H1 (cell line): ENCODE results near the gene TFEC. TPM values are rescaled to one million over a fixed set of nuclear protein-coding genes. Genes with fewer than 3 reads are reported as not detected.
"Not testable (repeated sequence)": the region's sequence is repeated elsewhere in the genome, so short reads cannot be mapped to it uniquely, and the experiment has no call there.

ENCODE experiments used
- CTCF ChIA-PET: fragments of 300-600 bp; sonication (Branson Sonifier 250); formaldehyde crosslinking; loops from one replicate; lab custom pipeline; 2021; ENCODE audit not compliant: partially characterized antibody; lab: Charles Lee
- POLR2A ChIA-PET: fragments of 300-600 bp; sonication (Branson Sonifier 250); formaldehyde crosslinking; loops from one replicate; lab custom pipeline; 2021; ENCODE audit warnings: inconsistent platforms; ENCODE audit not compliant: partially characterized antibody; lab: Charles Lee
- DNase-seq, 2 experiments: peaks; one replicate each; pipeline versions ENCODE4 v3.0.0 to v3.0.0-alpha.2; 2010 to 2022; ENCODE audit warnings: low spot score in 2 of 2, low read depth in 1 of 2, mixed read lengths in 1 of 2
- FAIRE-seq: peaks from 2 replicates; lab custom pipeline; 2011; peaks lifted over from hg19 to GRCh38; lab: Jason Lieb, UNC
- H2AFZ ChIP-seq: 2 replicates; pipeline ENCODE4 v1.8.1; 2012; ENCODE audit warnings: low read length, inconsistent platforms
- H2AK5ac ChIP-seq: 2 replicates; pipeline ENCODE4 v1.6.1; 2013; ENCODE audit warnings: low read depth, low read length
- H2BK120ac ChIP-seq: replicated peaks from 2 replicates; pipeline ENCODE3; 2013; ENCODE audit warnings: low read depth, low read length, inconsistent platforms
- H2BK12ac ChIP-seq: 2 replicates; pipeline ENCODE4 v1.6.1; 2013; ENCODE audit warnings: low read depth, low read length
- H2BK15ac ChIP-seq: 2 replicates; pipeline ENCODE4 v1.6.1; 2013; ENCODE audit warnings: low read length
- H2BK20ac ChIP-seq: 2 replicates; pipeline ENCODE4 v1.6.1; 2013; ENCODE audit warnings: low read length
- H2BK5ac ChIP-seq: 2 replicates; pipeline ENCODE4 v1.6.1; 2013; ENCODE audit warnings: low read depth, low read length
- H3K14ac ChIP-seq: 2 replicates; pipeline ENCODE4 v1.6.1; 2013; ENCODE audit warnings: inconsistent platforms; ENCODE audit not compliant: insufficient read length
- H3K18ac ChIP-seq: 2 replicates; pipeline ENCODE4 v1.6.1; 2013; ENCODE audit warnings: low read length; ENCODE audit errors: extremely low read depth
- H3K23ac ChIP-seq: 2 replicates; pipeline ENCODE4 v1.6.1; 2013; ENCODE audit warnings: inconsistent platforms; ENCODE audit not compliant: insufficient read length
- H3K23me2 ChIP-seq: 2 replicates; pipeline ENCODE4 v1.6.1; 2013; ENCODE audit warnings: low read depth, low read length
- H3K27ac ChIP-seq: 2 replicates; pipeline ENCODE4 v1.6.1; 2011; ENCODE audit warnings: low read depth, low read length, inconsistent platforms
- H3K27me3 ChIP-seq, 4 experiments: replicated peaks in 1 of 4; 1 replicate in 1 of 4; 2 replicates in 3 of 4; pipeline versions ENCODE4 v1.6.1 to v1.8.1; 2011 to 2013; ENCODE audit warnings: low read length in 3 of 4, mild to moderate bottlenecking in 3 of 4, inconsistent platforms in 2 of 4, mixed read lengths in 2 of 4, moderate library complexity in 1 of 4; ENCODE audit not compliant: control insufficient read depth in 3 of 4, insufficient read depth in 3 of 4; ENCODE audit errors: extremely low read depth in 1 of 4
- H3K36me3 ChIP-seq, 4 experiments: 2 replicates each; pipeline versions ENCODE4 v1.6.1 to v1.8.1; 2011 to 2013; ENCODE audit warnings: mild to moderate bottlenecking in 4 of 4, low read length in 3 of 4, moderate library complexity in 2 of 4, control low read depth in 1 of 4, inconsistent platforms in 1 of 4; ENCODE audit not compliant: insufficient read depth in 4 of 4, control insufficient read depth in 2 of 4
- H3K4ac ChIP-seq: replicated peaks from 2 replicates; pipeline ENCODE3; 2013; ENCODE audit warnings: low read length, low read depth, mixed read lengths, inconsistent platforms; ENCODE audit not compliant: insufficient read length
- H3K4me1 ChIP-seq, 4 experiments: replicated peaks in 1 of 4; 1 replicate in 1 of 4; 2 replicates in 3 of 4; pipeline versions ENCODE4 v1.6.1 to v1.8.1; 2011 to 2013; ENCODE audit warnings: low read length in 3 of 4, inconsistent platforms in 2 of 4, mixed read lengths in 1 of 4; ENCODE audit not compliant: insufficient read depth in 4 of 4, control insufficient read depth in 3 of 4
- H3K4me2 ChIP-seq, 2 experiments: 2 replicates each; pipeline versions ENCODE4 v1.6.1 to v1.8.1; 2011 to 2013; ENCODE audit warnings: low read depth in 2 of 2, low read length in 2 of 2, control low read depth in 1 of 2, inconsistent platforms in 1 of 2, mild to moderate bottlenecking in 1 of 2; ENCODE audit not compliant: insufficient read depth in 1 of 2
- H3K4me3 ChIP-seq, 4 experiments: fragments of 200-600, 300-600 bp in 1 of 4; sonication (generic), shearing (Covaris generic), sonication (Bioruptor Twin) in 1 of 4; 2 replicates each; pipeline versions ENCODE4 v1.5.1 to v1.8.1; 2011 to 2016; ENCODE audit warnings: low read length in 4 of 4, low read depth in 3 of 4, control low read depth in 2 of 4, inconsistent platforms in 2 of 4, mild to moderate bottlenecking in 2 of 4, mixed read lengths in 1 of 4, moderate library complexity in 1 of 4; ENCODE audit not compliant: insufficient read depth in 2 of 4; ENCODE audit errors: extremely low read depth in 1 of 4
- H3K56ac ChIP-seq: replicated peaks from 2 replicates; pipeline ENCODE3; 2013; ENCODE audit warnings: low read depth, mild to moderate bottlenecking, mixed read lengths, low read length, inconsistent platforms; ENCODE audit not compliant: insufficient read length
- H3K79me1 ChIP-seq: 2 replicates; pipeline ENCODE4 v1.6.1; 2013; ENCODE audit warnings: low read depth, low read length, control low read depth
- H3K79me2 ChIP-seq, 2 experiments: 2 replicates each; pipeline versions ENCODE4 v1.6.1 to v1.8.1; 2012 to 2013; ENCODE audit warnings: low read length in 2 of 2, mild to moderate bottlenecking in 2 of 2, inconsistent platforms in 1 of 2; ENCODE audit not compliant: insufficient read depth in 2 of 2, control insufficient read depth in 1 of 2
- H3K9ac ChIP-seq, 4 experiments: replicated peaks in 1 of 4; 1 replicate in 1 of 4; 2 replicates in 3 of 4; pipeline versions ENCODE4 v1.6.1 to v1.8.1; 2011 to 2013; ENCODE audit warnings: low read depth in 3 of 4, low read length in 3 of 4, control low read depth in 2 of 4, mild to moderate bottlenecking in 2 of 4, moderate library complexity in 2 of 4, inconsistent platforms in 1 of 4; ENCODE audit errors: extremely low read depth in 1 of 4
- H3K9me3 ChIP-seq, 2 experiments: 2 replicates each; pipeline versions ENCODE4 v1.6.1 to v1.8.1; 2012 to 2013; ENCODE audit warnings: mild to moderate bottlenecking in 2 of 2, moderate library complexity in 2 of 2, control low read depth in 1 of 2, inconsistent platforms in 1 of 2, low read depth in 1 of 2, low read length in 1 of 2, mixed read lengths in 1 of 2; ENCODE audit not compliant: insufficient read depth in 2 of 2
- H4K20me1 ChIP-seq, 2 experiments: replicated peaks in 1 of 2; 2 replicates each; pipeline versions ENCODE3 to v1.8.1; 2011 to 2013; ENCODE audit warnings: inconsistent platforms in 2 of 2, low read length in 2 of 2, mild to moderate bottlenecking in 1 of 2; ENCODE audit not compliant: insufficient read depth in 2 of 2, control insufficient read depth in 1 of 2
- H4K5ac ChIP-seq: 2 replicates; pipeline ENCODE4 v1.6.1; 2013; ENCODE audit warnings: low read length, low read depth, mixed read lengths, inconsistent platforms; ENCODE audit not compliant: insufficient read length
- H4K8ac ChIP-seq: 2 replicates; pipeline ENCODE4 v1.8.0; 2013; ENCODE audit warnings: mild to moderate bottlenecking, moderate library complexity, low read length, inconsistent platforms; ENCODE audit not compliant: insufficient read depth; ENCODE audit errors: extremely low read depth
- H4K91ac ChIP-seq: replicated peaks from 2 replicates; pipeline ENCODE3; 2013; ENCODE audit warnings: low read length, mixed read lengths, inconsistent platforms; ENCODE audit not compliant: insufficient read length
- WGBS, 2 experiments: shearing (Covaris generic) in 1 of 2; methylation state at CpG; one replicate each; pipeline versions ENCODE4 v1.1.6 to v1.1.7; 2013 to 2015; ENCODE audit warnings: low lambda C conversion rate in 2 of 2, mixed read lengths in 2 of 2, inconsistent platforms in 1 of 2, low coverage in 1 of 2, missing lambda C conversion rate in 1 of 2; ENCODE audit not compliant: insufficient replicate concordance in 2 of 2, insufficient coverage in 1 of 2, insufficient read length in 1 of 2; ENCODE audit errors: extremely low coverage in 1 of 2, missing lambda C conversion rate in 1 of 2; 5-methylcytosine and 5-hydroxymethylcytosine counted together
- polyA plus RNA-seq, 7 experiments: library from polyadenylated mRNA; depleted of rRNA in 3 of 7; stranded (reverse) in 5 of 7; unstranded in 2 of 7; fragments of >200 nt in 5 of 7; fragments of 200-250 nt in 2 of 7; gene quantifications; 1 replicate in 5 of 7; 2 replicates in 1 of 7; 4 replicates in 1 of 7; pipeline versions ENCODE4 v1.2.1 to v1.2.3, GENCODE V29; 2011 to 2013; ENCODE audit warnings: missing spikeins in 2 of 7, mixed read lengths in 2 of 7
- total RNA-seq: library from RNA; stranded (reverse); fragmentation: NEBNext Ultra II Directional; extraction: Animal tissue kit (Norgen Biotek cat#: 25700); gene quantifications from 2 replicates; pipeline ENCODE4 v1.2.1, GENCODE V29; 2021

TFEC gene
- total and polyA plus RNA-seq, 2 of the 8 experiments (the other 6 are each of a cell fraction or from before 2014, with no cell fraction given): not detected

GRCh38 chr7:116004762-116005161 lies 25.8 kb downstream of the TFEC start:
- H3K79me2 ChIP-seq, CTCF ChIA-PET, H4K91ac ChIP-seq, H3K23me2 ChIP-seq, H3K4me2 ChIP-seq, H3K27ac ChIP-seq, H3K9ac ChIP-seq, H2AFZ ChIP-seq, FAIRE-seq, H3K23ac ChIP-seq, H3K36me3 ChIP-seq, H2BK5ac ChIP-seq, H3K4ac ChIP-seq, H3K4me3 ChIP-seq, DNase-seq, H3K18ac ChIP-seq, H3K56ac ChIP-seq, H2AK5ac ChIP-seq, H2BK120ac ChIP-seq, H3K9me3 ChIP-seq, H3K79me1 ChIP-seq, H2BK15ac ChIP-seq, H2BK20ac ChIP-seq, H3K27me3 ChIP-seq, H4K5ac ChIP-seq, POLR2A ChIA-PET, H4K20me1 ChIP-seq, H3K4me1 ChIP-seq, H3K14ac ChIP-seq, H4K8ac ChIP-seq, H2BK12ac ChIP-seq: not testable (repeated sequence)
- WGBS, 2 experiments: 92% methylated on average over 2 of the region's 2 CpGs; no CpG with 5 or more reads in 1 of the 2 experiments
